C4-2B (cell line): Measurements from ENCODE around the gene PPARD.
"Not testable (repeated sequence)": the region's sequence is repeated elsewhere in the genome, so short reads cannot be mapped to it uniquely, and the experiment has no call there.

Source experiments
- H3K27ac ChIP-seq: fragments of 450-650 bp; 2 replicates; pipeline ENCODE4 v1.5.1; 2017
- CTCF ChIP-seq: fragments of 450-650 bp; conservative IDR thresholded peaks from 2 replicates; pipeline ENCODE4 v1.5.1; 2017; ENCODE audit warnings: mild to moderate bottlenecking
- ZFX ChIP-seq: fragments of 450-650 bp; IDR thresholded peaks from 2 replicates; pipeline ENCODE4 v1.6.1; 2017

PPARD gene

GRCh38 chr6:35425284-35425683 is 82.9 kb downstream of the PPARD start:
- TF ChIP-seq ZFX = no peak
- TF ChIP-seq CTCF = no peak
- H3K27ac ChIP-seq = no peak overlapping the region

- TF ChIP-seq CTCF (no peak), ZFX (no peak)
- H3K27ac ChIP-seq = no peak overlapping the region
Observed at GRCh38 chr6:35426074-35426473, 83.7 kb downstream of the PPARD start.

GRCh38 chr6:35427435-35427834 is 85.1 kb downstream of the PPARD start:
- TF ChIP-seq ZFX = no peak
- TF ChIP-seq CTCF = no peak
- no peak overlapping the region for H3K27ac ChIP-seq

- TF ChIP-seq CTCF = no peak
- no peak for TF ChIP-seq ZFX
- H3K27ac ChIP-seq = no peak overlapping the region
Observed at GRCh38 chr6:35427851-35428321, 85.5 kb downstream of the PPARD start.

GRCh38 chr6:35428421-35429149 is 86.2 kb downstream of the PPARD start:
- TF ChIP-seq CTCF (no peak), ZFX (no peak)
- H3K27ac ChIP-seq = no peak overlapping the region

- TF ChIP-seq CTCF (no peak), ZFX (no peak)
- no peak overlapping the region for H3K27ac ChIP-seq
Observed at GRCh38 chr6:35429463-35429862, 87.1 kb downstream of the PPARD start.

- no peak for TF ChIP-seq CTCF
- TF ChIP-seq ZFX = no peak
- H3K27ac ChIP-seq = no peak overlapping the region
Observed at GRCh38 chr6:35432291-35432690, 89.9 kb downstream of the PPARD start.

GRCh38 chr6:35432702-35433101 is 90.3 kb downstream of the PPARD start:
- H3K27ac ChIP-seq = not testable (repeated sequence)
